ENCODE data around the gene DCAF7.

The DCAF7 gene

GRCh38 chr17:63622574-63623390 is 72.5 kb downstream of the DCAF7 start:
- no peaks in the 10 kb centered on the region for H4K20me1 ChIP-seq (ENCODE audit: insufficient read depth, low read length)

DNA sequence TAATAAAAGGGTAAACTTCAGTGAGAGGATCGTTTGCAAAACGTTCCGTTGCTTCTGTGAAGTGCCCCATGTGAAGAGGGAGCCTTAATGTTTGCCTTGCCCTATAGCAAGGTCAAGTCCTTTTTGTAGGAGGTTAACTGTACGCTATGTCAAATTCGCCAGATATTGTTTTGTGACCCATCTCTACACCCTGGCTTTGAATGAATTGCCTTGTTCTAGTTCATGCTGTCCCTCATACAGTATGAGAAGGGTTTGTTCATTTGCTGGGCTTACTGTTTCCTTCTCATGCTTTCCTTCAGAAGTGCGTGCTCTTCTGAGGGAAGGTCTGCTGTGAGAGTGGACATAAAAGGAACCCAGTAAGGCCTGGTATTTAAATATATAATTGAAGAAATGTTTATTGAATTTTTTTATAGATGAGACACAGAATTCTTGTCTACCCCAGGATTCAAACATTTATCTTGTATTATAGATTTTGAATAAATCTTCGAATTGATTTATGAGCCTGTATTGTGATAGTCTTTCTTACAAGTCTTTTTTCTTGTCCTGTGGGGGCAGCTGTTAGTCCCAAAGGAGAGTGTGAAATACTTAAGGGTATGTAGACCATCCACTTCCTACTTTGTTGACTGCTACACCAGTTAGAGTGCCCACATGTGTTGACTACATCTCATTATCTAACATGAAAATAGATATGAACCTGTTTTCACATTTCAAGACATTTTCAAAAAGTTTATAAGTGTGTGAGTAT is 73.7 kb downstream of the DCAF7 start:
- TF ChIP-seq CTCF (IDR thresholded peaks at IDR 0.05; ENCODE audit: low read depth, low read length) (no peak), EZH2phosphoT487 (IDR thresholded peaks at IDR 0.05; ENCODE audit: low read depth) (no peak)
- H3K36me3 ChIP-seq (replicated peaks; ENCODE audit: low read depth, low read length) = no peaks in the 10 kb centered on the region
- peaks cover 11% of the 10 kb centered on the region for H3K4me1 ChIP-seq (ENCODE audit: low read length)
- H3K4me3 ChIP-seq (ENCODE audit: low read length) = peak overlapping the region; percentile 98
- H3K9ac ChIP-seq (ENCODE audit: low read length) = peak overlapping the region; percentile 62
- no peak overlapping the region for H2AFZ ChIP-seq (ENCODE audit: low read depth, low read length)
- no peaks in the 10 kb centered on the region for H3K27me3 ChIP-seq (ENCODE audit: low read depth, low read length)
- no peaks in the 10 kb centered on the region for H3K9me3 ChIP-seq (ENCODE audit: insufficient read depth, low read length)
- no peaks in the 10 kb centered on the region for H4K20me1 ChIP-seq (ENCODE audit: insufficient read depth, low read length)
- peak overlapping the region; percentile 91 for H3K4me2 ChIP-seq (ENCODE audit: low read length)
- H3K27ac ChIP-seq (ENCODE audit: low read length) = no peak overlapping the region
- peaks cover 27% of the 10 kb centered on the region for H3K79me2 ChIP-seq (ENCODE audit: low read length)

More at GRCh38 chr17:63622574-63623390, 72.5 kb downstream of the DCAF7 start:
- Histone ChIP-seq H3K9me3 (ENCODE audit: insufficient read depth, low read length) (no peaks in the 10 kb centered on the region), H3K4me2 (ENCODE audit: low read length) (peak overlapping the region; percentile 91), H3K27me3 (ENCODE audit: low read depth, low read length) (no peaks in the 10 kb centered on the region), H3K27ac (ENCODE audit: low read length) (no peak overlapping the region), H3K4me3 (ENCODE audit: low read length) (peak overlapping the region; percentile 98), H3K79me2 (ENCODE audit: low read length) (peaks cover 27% of the 10 kb centered on the region), H2AFZ (ENCODE audit: low read depth, low read length) (no peak overlapping the region; the same call in 1 of the 2 replicates), H3K4me1 (ENCODE audit: low read length) (peaks cover 11% of the 10 kb centered on the region), H3K36me3 (replicated peaks; ENCODE audit: low read depth, low read length) (no peaks in the 10 kb centered on the region), H3K9ac (ENCODE audit: low read length) (peak overlapping the region; percentile 62)
- TF ChIP-seq CTCF (IDR thresholded peaks at IDR 0.05; ENCODE audit: low read depth, low read length) (no peak), EZH2phosphoT487 (IDR thresholded peaks at IDR 0.05; ENCODE audit: low read depth) (no peak)

- Histone ChIP-seq H2AFZ (ENCODE audit: low read depth, low read length) (no peak overlapping the region), H3K4me2 (ENCODE audit: low read length) (no peak overlapping the region), H4K20me1 (ENCODE audit: insufficient read depth, low read length) (no peaks in the 10 kb centered on the region), H3K4me1 (ENCODE audit: low read length) (peaks cover 11% of the 10 kb centered on the region), H3K9me3 (ENCODE audit: insufficient read depth, low read length) (no peaks in the 10 kb centered on the region), H3K79me2 (ENCODE audit: low read length) (peaks cover 27% of the 10 kb centered on the region), H3K27ac (ENCODE audit: low read length) (no peak overlapping the region), H3K36me3 (replicated peaks; ENCODE audit: low read depth, low read length) (no peaks in the 10 kb centered on the region), H3K4me3 (ENCODE audit: low read length) (no peak overlapping the region), H3K9ac (ENCODE audit: low read length) (no peak overlapping the region), H3K27me3 (ENCODE audit: low read depth, low read length) (no peaks in the 10 kb centered on the region)
- TF ChIP-seq CTCF (IDR thresholded peaks at IDR 0.05; ENCODE audit: low read depth, low read length) (no peak), EZH2phosphoT487 (IDR thresholded peaks at IDR 0.05; ENCODE audit: low read depth) (no peak)
Measured at GRCh38 chr17:63624531-63624880, 74.2 kb downstream of the DCAF7 start.

- Histone ChIP-seq H3K36me3 (replicated peaks; ENCODE audit: low read depth, low read length) (no peaks in the 10 kb centered on the region), H3K27me3 (ENCODE audit: low read depth, low read length) (no peaks in the 10 kb centered on the region), H3K27ac (ENCODE audit: low read length) (no peak overlapping the region), H3K4me2 (ENCODE audit: low read length) (no peak overlapping the region), H4K20me1 (ENCODE audit: insufficient read depth, low read length) (no peaks in the 10 kb centered on the region), H3K9ac (ENCODE audit: low read length) (no peak overlapping the region), H3K79me2 (ENCODE audit: low read length) (peaks cover 27% of the 10 kb centered on the region), H3K9me3 (ENCODE audit: insufficient read depth, low read length) (no peaks in the 10 kb centered on the region), H3K4me3 (ENCODE audit: low read length) (no peak overlapping the region), H2AFZ (ENCODE audit: low read depth, low read length) (no peak overlapping the region), H3K4me1 (ENCODE audit: low read length) (peaks cover 15% of the 10 kb centered on the region)
- TF ChIP-seq CTCF (IDR thresholded peaks at IDR 0.05; ENCODE audit: low read depth, low read length) (no peak), EZH2phosphoT487 (IDR thresholded peaks at IDR 0.05; ENCODE audit: low read depth) (no peak)
Measured at GRCh38 chr17:63626551-63627180, 76.4 kb downstream of the DCAF7 start.
